K562 (cell line): ENCODE data around the gene PPP4C. TPM values are rescaled to one million over a fixed set of nuclear protein-coding genes. Genes with fewer than 3 reads are reported as not detected.

Source experiments
- AFF4 ChIP-seq: sonication (generic); formaldehyde crosslinking; IDR thresholded peaks from 2 replicates; pipeline ENCODE4 v1.8.0; 2023; ENCODE audit warnings: mild to moderate bottlenecking, missing genetic modification reagents
- BMI1 ChIP-seq: fragments of 150-350 bp; IDR thresholded peaks from 2 replicates; pipeline ENCODE4 v1.6.1; 2014; ENCODE audit warnings: low read length
- CBFA2T2 ChIP-seq: fragments of 450-650 bp; conservative IDR thresholded peaks from 2 replicates; pipeline ENCODE4 v1.6.1; 2017; ENCODE audit warnings: mild to moderate bottlenecking
- CXXC5 ChIP-seq: fragments of 250-450 bp; sonication (Bioruptor Pico); IDR thresholded peaks from 2 replicates; pipeline ENCODE4 v1.8.0; 2022; ENCODE audit warnings: inconsistent platforms, mild to moderate bottlenecking, moderate library complexity
- ELF2 ChIP-seq: fragments of 250-450 bp; sonication (Bioruptor Pico); IDR thresholded peaks from 2 replicates; pipeline ENCODE4 v1.5.0; 2021; ENCODE audit warnings: mild to moderate bottlenecking
- ELF4 ChIP-seq: fragments of 450-650 bp; formaldehyde crosslinking; IDR thresholded peaks from 2 replicates; pipeline ENCODE4 v1.4.0; 2022; ENCODE audit warnings: missing genetic modification characterization
- ERF ChIP-seq: fragments of 450-650 bp; formaldehyde crosslinking; IDR thresholded peaks from 2 replicates; pipeline ENCODE4 v1.4.0; 2020; ENCODE audit warnings: mild to moderate bottlenecking, mixed read lengths
- HDAC8 ChIP-seq: fragments of 450-650 bp; IDR thresholded peaks from 2 replicates; pipeline ENCODE4 v1.6.1; 2016; ENCODE audit warnings: mild to moderate bottlenecking, missing genetic modification characterization, moderate library complexity, missing compliant biosample characterization
- HMBOX1 ChIP-seq: sonication (generic); IDR thresholded peaks from 2 replicates; pipeline ENCODE4 v1.6.1; 2016
- MTA1 ChIP-seq: fragments of 450-650 bp; IDR thresholded peaks from 2 replicates; pipeline ENCODE4 v1.6.1; 2017; ENCODE audit warnings: borderline replicate concordance
- POLR2A ChIP-seq: fragments of 450-650 bp; conservative IDR thresholded peaks from 2 replicates; pipeline ENCODE4 v1.6.1; 2016
- SLC30A9 ChIP-seq: fragments of 250-450 bp; sonication (Bioruptor Pico); IDR thresholded peaks from 2 replicates; pipeline ENCODE4 v1.8.0; 2022; ENCODE audit warnings: mild to moderate bottlenecking, moderate library complexity
- SMARCC2 ChIP-seq: fragments of 450-650 bp; IDR thresholded peaks from 2 replicates; pipeline ENCODE4 v1.6.1; 2017; ENCODE audit warnings: antibody characterized with exemption, moderate library complexity, mild to moderate bottlenecking, low read depth
- SUPT5H ChIP-seq: fragments of 450-650 bp; IDR thresholded peaks from 2 replicates; pipeline ENCODE4 v1.6.1; 2016
- TCFL5 ChIP-seq: fragments of 250-450 bp; sonication (Bioruptor Pico); conservative IDR thresholded peaks from 2 replicates; pipeline ENCODE4 v1.6.1; 2021; ENCODE audit warnings: mild to moderate bottlenecking, moderate library complexity, matching md5 sums
- ZNF232 ChIP-seq: sonication (generic); formaldehyde crosslinking; IDR thresholded peaks from 2 replicates; pipeline ENCODE4 v1.8.0; 2022; ENCODE audit warnings: mild to moderate bottlenecking, missing genetic modification reagents
- ZNF584 ChIP-seq: fragments of 200-800 bp; sonication (Bioruptor generic); IDR thresholded peaks from 2 replicates; pipeline ENCODE4 v1.6.1; 2016; ENCODE audit warnings: low read depth, mild to moderate bottlenecking, missing genetic modification characterization, missing compliant biosample characterization
- ZNF707 ChIP-seq: fragments of 250-450 bp; sonication (Bioruptor Pico); conservative IDR thresholded peaks from 2 replicates; pipeline ENCODE4 v1.8.0; 2022; ENCODE audit warnings: inconsistent platforms, mild to moderate bottlenecking, moderate library complexity
- polyA plus RNA-seq, 8 experiments: library from polyadenylated mRNA; depleted of rRNA in 4 of 8; stranded (reverse) in 5 of 8; unstranded in 3 of 8; fragments of >200 nt; fragmentation: Nextera tagmentation in 2 of 8; fragmentation: Illumina TruSeq in 1 of 8; extraction: Ambion mirVana in 2 of 8; extraction: Trizol in 1 of 8; gene quantifications; 2 replicates each; pipeline versions ENCODE4 v1.2.1 to v1.2.3, GENCODE V29; 2011 to 2014; ENCODE audit warnings: inconsistent platforms in 1 of 8, missing spikeins in 1 of 8
- total RNA-seq, 7 experiments: library from RNA; depleted of rRNA in 6 of 7; stranded (reverse); fragments of >200 nt in 6 of 7; fragmentation: Illumina TruSeq in 2 of 7; extraction: Trizol in 2 of 7; gene quantifications; 2 replicates each; pipeline versions ENCODE4 v1.2.1 to v1.2.3, GENCODE V29; 2011 to 2021; ENCODE audit warnings: low replicate concordance in 1 of 7
- TF ChIP-seq, protein P1 (sequence below): sonication (generic); formaldehyde crosslinking; IDR thresholded peaks from 2 replicates; pipeline ENCODE4 v1.8.0; 2022; ENCODE audit warnings: missing genetic modification reagents, mild to moderate bottlenecking, moderate library complexity, borderline replicate concordance
- TF ChIP-seq, protein P2 (sequence below), 3 experiments: IDR thresholded peaks in 2 of 3; conservative IDR thresholded peaks in 1 of 3; 2 replicates each; pipeline ENCODE4 v1.5.1; 2011 to 2012; ENCODE audit warnings: low read length in 3 of 3, mild to moderate bottlenecking in 3 of 3, control low read depth in 2 of 3, improper control_type of control experiment in 1 of 3, inconsistent platforms in 1 of 3, low read depth in 1 of 3, mixed read lengths in 1 of 3, moderate library complexity in 1 of 3; ENCODE audit not compliant: insufficient read depth in 2 of 3

PPP4C gene
- total and polyA plus RNA-seq, 9 of the 15 experiments (the other 6 are each of a cell fraction or from before 2014, with no cell fraction given): 3.5 to 183 (median 131) TPM

GRCh38 chr16:30075503-30076275 lies at the start of gene PPP4C (continued):
- no peak for TF ChIP-seq HMBOX1
- TF ChIP-seq POLR2A: peak; percentile 98
- no peak for TF ChIP-seq SMARCC2
- peak; percentile 71 for TF ChIP-seq MTA1
- TF ChIP-seq ZNF707: no peak
- no peak for TF ChIP-seq CBFA2T2
- TF ChIP-seq SLC30A9 (CRISPR knock-in tag): no peak
- TF ChIP-seq ERF (CRISPR knock-in tag): no peak
- no peak; the same call in 1 of the 2 replicates for TF ChIP-seq ZNF584
- peak; percentile 80 for TF ChIP-seq ELF2 (CRISPR knock-in tag)
- TF ChIP-seq ELF4 (CRISPR knock-in tag): peak; percentile 42; the same call in 1 of the 2 replicates
- peak; percentile 97 for TF ChIP-seq SUPT5H
- TF ChIP-seq HDAC8 (tag): no peak
- TF ChIP-seq, protein P1, sequence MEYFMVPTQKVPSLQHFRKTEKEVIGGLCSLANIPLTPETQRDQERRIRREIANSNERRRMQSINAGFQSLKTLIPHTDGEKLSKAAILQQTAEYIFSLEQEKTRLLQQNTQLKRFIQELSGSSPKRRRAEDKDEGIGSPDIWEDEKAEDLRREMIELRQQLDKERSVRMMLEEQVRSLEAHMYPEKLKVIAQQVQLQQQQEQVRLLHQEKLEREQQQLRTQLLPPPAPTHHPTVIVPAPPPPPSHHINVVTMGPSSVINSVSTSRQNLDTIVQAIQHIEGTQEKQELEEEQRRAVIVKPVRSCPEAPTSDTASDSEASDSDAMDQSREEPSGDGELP (CRISPR knock-in tag): peak; percentile 52
- TF ChIP-seq TCFL5: no peak
- TF ChIP-seq, protein P2, sequence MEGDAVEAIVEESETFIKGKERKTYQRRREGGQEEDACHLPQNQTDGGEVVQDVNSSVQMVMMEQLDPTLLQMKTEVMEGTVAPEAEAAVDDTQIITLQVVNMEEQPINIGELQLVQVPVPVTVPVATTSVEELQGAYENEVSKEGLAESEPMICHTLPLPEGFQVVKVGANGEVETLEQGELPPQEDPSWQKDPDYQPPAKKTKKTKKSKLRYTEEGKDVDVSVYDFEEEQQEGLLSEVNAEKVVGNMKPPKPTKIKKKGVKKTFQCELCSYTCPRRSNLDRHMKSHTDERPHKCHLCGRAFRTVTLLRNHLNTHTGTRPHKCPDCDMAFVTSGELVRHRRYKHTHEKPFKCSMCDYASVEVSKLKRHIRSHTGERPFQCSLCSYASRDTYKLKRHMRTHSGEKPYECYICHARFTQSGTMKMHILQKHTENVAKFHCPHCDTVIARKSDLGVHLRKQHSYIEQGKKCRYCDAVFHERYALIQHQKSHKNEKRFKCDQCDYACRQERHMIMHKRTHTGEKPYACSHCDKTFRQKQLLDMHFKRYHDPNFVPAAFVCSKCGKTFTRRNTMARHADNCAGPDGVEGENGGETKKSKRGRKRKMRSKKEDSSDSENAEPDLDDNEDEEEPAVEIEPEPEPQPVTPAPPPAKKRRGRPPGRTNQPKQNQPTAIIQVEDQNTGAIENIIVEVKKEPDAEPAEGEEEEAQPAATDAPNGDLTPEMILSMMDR (IDR thresholded peaks at IDR 0.05 in 2 of 3, conservative IDR thresholded peaks at IDR 0.05 in 1 of 3; ENCODE audit: insufficient read depth in 2 of 3, low read depth in 1 of 3, low read length in 3 of 3): 0 out of 6 replicates have a peak, but pooled peaks of 1 of the 3 experiments have one; percentile 8
- TF ChIP-seq BMI1: no peak
- no peak for TF ChIP-seq AFF4 (CRISPR knock-in tag)
- no peak for TF ChIP-seq ZNF232
- TF ChIP-seq CXXC5 (CRISPR knock-in tag): peak; percentile 77
